Right ventricle myocardium inferior (tissue), 1 donor: ENCODE measurements around the gene LASP1. TPM values are rescaled to one million over a fixed set of nuclear protein-coding genes. Genes with fewer than 3 reads are reported as not detected.
A peak's percentile ranks its signal among the peaks of the same experiment; 100 is the strongest.
"Not testable (repeated sequence)": the region's sequence is repeated elsewhere in the genome, so short reads cannot be mapped to it uniquely, and the experiment has no call there.

Source experiments
- ATAC-seq: fragments of 200-7000 bp; cut with Tn5 transposase; one replicate; pipeline ENCODE4 v1.9.1; 2020; ENCODE audit warnings: mild to moderate bottlenecking, moderate library complexity
- DNase-seq: peaks from one replicate; pipeline ENCODE4 v3.0.0; 2021; ENCODE audit errors: missing footprints
- intact Hi-C: fragments of 100-400 bp; cut with DNase I; formaldehyde crosslinking; loops from one replicate; pipeline ENCODE4 v1.11.0; 2022
- microRNA-seq: library from miRNA; unstranded; fragments of <30 nt; microRNA quantifications from one replicate; pipeline ENCODE4 v1.2.0, GENCODE V29; 2020
- total RNA-seq: library from RNA; stranded (reverse); fragmentation: NEBNext Ultra II Directional; extraction: Animal tissue kit (Norgen Biotek cat#: 25700); gene quantifications from one replicate; pipeline ENCODE4 v1.2.1, GENCODE V29; 2021
- donor health status: DM: no; HTN: yes; CAD: no; lungs with severe emphysema.

The LASP1 gene
- total RNA-seq, 1 donor from 2014 or later: 38.5 TPM

- ATAC-seq, DNase-seq, intact Hi-C loops: not testable (repeated sequence)
These were observed 83.9 kb downstream of the LASP1 start for GRCh38 chr17:38953800-38954199.

- ATAC-seq: no peak
- no peak for DNase-seq
- intact Hi-C loops: no loop called here
These were observed 88.5 kb downstream of the LASP1 start for GRCh38 chr17:38958326-38958725.

- no peak for DNase-seq
- ATAC-seq: no peak
- intact Hi-C loops: no loop called here
These were observed 88.9 kb downstream of the LASP1 start for GRCh38 chr17:38958756-38959155.

GRCh38 chr17:38959508-38959907 lies 89.7 kb downstream of the LASP1 start:
- ATAC-seq: no peak
- intact Hi-C loops: no loop called here

GRCh38 chr17:38960402-38960801 lies 90.5 kb downstream of the LASP1 start:
- DNase-seq: no peak
- intact Hi-C loops: no loop called here
- no peak for ATAC-seq

More at GRCh38 chr17:38959508-38959907, 89.7 kb downstream of the LASP1 start:
- no peak for DNase-seq

- intact Hi-C loops: no loop called here
- ATAC-seq (no peak), DNase-seq (no peak)
These were observed 91.6 kb downstream of the LASP1 start for GRCh38 chr17:38961413-38961812.

- intact Hi-C loops: loop anchor here (5.0 kb wide), 1 partner anchor 95 kb away; the partner anchor contains the start of gene LASP1
- DNase-seq (peak; percentile 98), ATAC-seq (peak; percentile 99)
These were observed 97.5 kb downstream of the LASP1 start, which contains the start of gene FBXO47 for GRCh38 chr17:38967290-38967738. Gene FBXO47, minus strand, starts transcription at chr17:38967403. Its CDS starts 4,378 bp downstream, at chr17:38963025.

GRCh38 chr17:38969281-38969680 lies 99.4 kb downstream of the LASP1 start:
- intact Hi-C loops: loop anchor here (5.0 kb wide), 1 partner anchor 97 kb away; the partner anchor contains the start of gene LASP1
- DNase-seq (no peak), ATAC-seq (no peak)

- no peak for DNase-seq
- no peak for ATAC-seq
- intact Hi-C loops: no loop called here
These were observed 100.3 kb downstream of the LASP1 start for GRCh38 chr17:38970128-38970527.

GRCh38 chr17:38970804-38971203 lies 100.9 kb downstream of the LASP1 start:
- DNase-seq (no peak), ATAC-seq (no peak)
- intact Hi-C loops: no loop called here

Small RNA genes within 50 kb of the gene (microRNA-seq; reads per million reads assigned to microRNA genes)
- gene MIR4727 (1.1 reads per million), gene MIR6779 (not detected)

Other genes with a start within 250 kb of the LASP1 start
- 0.51 TPM for gene EPOP, start 195.1 kb upstream of the LASP1 start, total RNA-seq
- 71.1 TPM for gene MLLT6, start 164.8 kb upstream of the LASP1 start, total RNA-seq
- gene CISD3, start 139.7 kb upstream of the LASP1 start, total RNA-seq: 84.7 TPM
- gene PCGF2, start 121.7 kb upstream of the LASP1 start, total RNA-seq: 24.4 TPM
- 175 TPM for gene PSMB3, start 117.3 kb upstream of the LASP1 start, total RNA-seq
- 49.7 TPM for gene PIP4K2B, start 70.5 kb upstream of the LASP1 start, total RNA-seq
- 9.4 TPM for gene CWC25, start 44.7 kb upstream of the LASP1 start, total RNA-seq
- gene RPL23, start 16.3 kb upstream of the LASP1 start, total RNA-seq: 897 TPM
- not detected for gene FBXO47, start 97.3 kb downstream of the LASP1 start, total RNA-seq